Fibroblast of lung (primary cell): ENCODE results near the gene TRAPPC3L.

Source experiments
- CTCF ChIP-seq, 2 donors: IDR thresholded peaks in 1 of 2; conservative IDR thresholded peaks in 1 of 2; 1 replicate in 1 of 2; 2 replicates in 1 of 2; pipeline ENCODE4 v1.5.1; 2011 to 2012; ENCODE audit warnings: low read length in 2 of 2, control low read depth in 1 of 2, inconsistent platforms in 1 of 2, low read depth in 1 of 2, mild to moderate bottlenecking in 1 of 2
- EZH2 ChIP-seq: IDR thresholded peaks from 2 replicates; pipeline ENCODE4 v1.5.1; 2012; ENCODE audit warnings: low read length, control low read depth, mild to moderate bottlenecking; ENCODE audit errors: missing control alignments

- TF ChIP-seq CTCF (conservative IDR thresholded peaks at IDR 0.05 in 1 of 2, IDR thresholded peaks at IDR 0.05 in 1 of 2; ENCODE audit: low read depth in 1 of 2, low read length in 2 of 2) (no peak), EZH2 (no peak)
Measured at GRCh38 chr6:116447052-116447451, 98.4 kb downstream of the TRAPPC3L start.
